A673 (cell line): ENCODE data around the gene TMEM184A. TPM values are rescaled to one million over a fixed set of nuclear protein-coding genes. Genes with fewer than 3 reads are reported as not detected.

Experiments
- BruUV-seq: library from RNA; stranded (reverse); fragments of 400-500 nt; replicated peaks from 2 replicates; lab custom pipeline; 2021; lab: Mats Ljungman, UMichigan
- CTCF ChIA-PET: fragments of 300-600 bp; sonication (Branson Sonifier 250); formaldehyde crosslinking; loops from one replicate; lab custom pipeline; 2022; ENCODE audit warnings: antibody characterized with exemption; lab: Charles Lee
- POLR2A ChIA-PET: fragments of 300-600 bp; sonication (Branson Sonifier 250); formaldehyde crosslinking; loops from one replicate; lab custom pipeline; 2022; ENCODE audit warnings: antibody characterized with exemption; ENCODE audit not compliant: low non-redundant PET; lab: Charles Lee
- DNase-seq: peaks from one replicate; pipeline ENCODE4 v3.0.0-alpha.2; 2015; ENCODE audit warnings: low spot score
- H3K27ac ChIP-seq: fragments of 200-600 bp; sonication (generic); 2 replicates; pipeline ENCODE4 v1.5.1; 2016; ENCODE audit warnings: mixed run types, low read depth, mild to moderate bottlenecking, mixed read lengths, antibody characterized with exemption, low read length; ENCODE audit not compliant: poor library complexity, severe bottlenecking
- H3K27me3 ChIP-seq: fragments of 200-600 bp; sonication (generic); replicated peaks from 2 replicates; pipeline ENCODE4 v1.6.1; 2017; ENCODE audit warnings: mixed run types, low read depth, mild to moderate bottlenecking, mixed read lengths, antibody characterized with exemption, low read length; ENCODE audit not compliant: insufficient read depth, poor library complexity
- H3K36me3 ChIP-seq: fragments of 200-600 bp; sonication (generic); 2 replicates; pipeline ENCODE4 v1.6.1; 2016; ENCODE audit warnings: mixed run types, mild to moderate bottlenecking, mixed read lengths, antibody characterized with exemption, low read length; ENCODE audit not compliant: insufficient read depth, poor library complexity, severe bottlenecking
- H3K4me1 ChIP-seq: fragments of 200-600 bp; sonication (generic); 2 replicates; pipeline ENCODE4 v1.6.1; 2017; ENCODE audit warnings: mixed run types, mild to moderate bottlenecking, mixed read lengths, antibody characterized with exemption, low read length; ENCODE audit not compliant: insufficient read depth, poor library complexity, severe bottlenecking
- H3K4me3 ChIP-seq: fragments of 200-600 bp; sonication (generic); 2 replicates; pipeline ENCODE4 v1.5.1; 2016; ENCODE audit warnings: low read depth, mixed run types, mild to moderate bottlenecking, mixed read lengths, low read length; ENCODE audit not compliant: poor library complexity, severe bottlenecking
- H3K9me3 ChIP-seq: fragments of 200-600 bp; sonication (generic); 2 replicates; pipeline ENCODE4 v1.6.1; 2016; ENCODE audit warnings: mixed run types, low read depth, mild to moderate bottlenecking, mixed read lengths, antibody characterized with exemption, low read length; ENCODE audit not compliant: poor library complexity, severe bottlenecking
- EZH2 ChIP-seq: fragments of 200-600 bp; sonication (generic); IDR thresholded peaks from 2 replicates; pipeline ENCODE4 v1.6.1; 2017; ENCODE audit warnings: borderline replicate concordance, low read depth, mild to moderate bottlenecking, mixed read lengths, antibody characterized with exemption, low read length; ENCODE audit not compliant: poor library complexity, severe bottlenecking
- intact Hi-C: fragments of 100-400 bp; cut with micrococcal nuclease; formaldehyde crosslinking; loops from one replicate; pipeline ENCODE4 v1.10.0; 2022; ENCODE audit not compliant: unreplicated experiment
- total RNA-seq: library from RNA; stranded (reverse); gene quantifications from 2 replicates; pipeline ENCODE4 v1.2.3, GENCODE V29; 2021
- TF ChIP-seq, protein P1 (sequence below): fragments of 300-800, 200-600 bp; sonication (generic); conservative IDR thresholded peaks from 2 replicates; pipeline ENCODE4 v1.5.1; 2017; ENCODE audit warnings: low read depth, mild to moderate bottlenecking, antibody characterized with exemption, low read length, moderate library complexity, mixed read lengths

TMEM184A gene
- total RNA-seq, 1 experiment from 2014 or later = not detected

DNA sequence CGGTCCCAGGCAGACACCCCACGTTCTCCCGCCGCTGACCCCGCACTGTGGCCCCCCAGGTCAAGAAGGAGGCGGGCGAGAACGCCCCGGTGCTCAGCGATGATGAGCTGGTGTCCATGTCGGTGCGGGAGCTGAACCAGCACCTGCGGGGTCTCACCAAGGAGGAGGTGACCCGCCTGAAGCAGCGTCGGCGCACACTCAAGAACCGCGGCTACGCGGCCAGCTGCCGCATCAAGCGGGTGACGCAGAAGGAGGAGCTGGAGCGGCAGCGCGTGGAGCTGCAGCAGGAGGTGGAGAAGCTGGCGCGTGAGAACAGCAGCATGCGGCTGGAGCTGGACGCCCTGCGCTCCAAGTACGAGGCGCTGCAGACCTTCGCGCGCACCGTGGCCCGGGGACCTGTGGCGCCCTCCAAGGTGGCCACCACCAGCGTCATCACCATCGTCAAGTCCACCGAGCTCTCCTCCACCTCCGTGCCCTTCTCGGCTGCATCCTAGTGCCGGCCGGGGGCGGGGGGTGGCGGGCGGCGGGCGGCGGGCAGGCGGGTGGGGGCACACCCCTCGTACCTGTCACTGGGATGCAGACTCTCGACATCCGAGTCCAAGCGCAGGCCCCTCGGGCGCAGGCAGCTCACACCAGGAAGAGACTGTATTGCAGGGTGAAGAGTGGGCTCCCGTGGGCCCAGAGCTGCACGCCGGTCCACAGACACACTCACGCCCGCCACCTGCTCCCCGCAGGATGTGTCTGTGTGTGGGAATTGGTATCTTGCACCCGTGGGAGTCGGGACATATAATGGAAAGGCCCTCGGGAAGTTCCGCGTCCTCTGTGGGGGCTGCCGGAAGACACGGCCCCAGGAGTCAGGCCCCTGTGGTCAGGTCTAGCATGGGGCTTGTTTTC is 15.9 kb downstream of the TMEM184A start:
- POLR2A ChIA-PET = no interaction called here
- Histone ChIP-seq H3K27ac (no peak overlapping the region), H3K4me3 (no peak overlapping the region), H3K27me3 (no peaks in the 10 kb centered on the region), H3K9me3 (no peaks in the 10 kb centered on the region), H3K36me3 (peaks cover 4% of the 10 kb centered on the region), H3K4me1 (peaks cover 21% of the 10 kb centered on the region)
- intact Hi-C loops = no loop called here
- TF ChIP-seq, protein P1, sequence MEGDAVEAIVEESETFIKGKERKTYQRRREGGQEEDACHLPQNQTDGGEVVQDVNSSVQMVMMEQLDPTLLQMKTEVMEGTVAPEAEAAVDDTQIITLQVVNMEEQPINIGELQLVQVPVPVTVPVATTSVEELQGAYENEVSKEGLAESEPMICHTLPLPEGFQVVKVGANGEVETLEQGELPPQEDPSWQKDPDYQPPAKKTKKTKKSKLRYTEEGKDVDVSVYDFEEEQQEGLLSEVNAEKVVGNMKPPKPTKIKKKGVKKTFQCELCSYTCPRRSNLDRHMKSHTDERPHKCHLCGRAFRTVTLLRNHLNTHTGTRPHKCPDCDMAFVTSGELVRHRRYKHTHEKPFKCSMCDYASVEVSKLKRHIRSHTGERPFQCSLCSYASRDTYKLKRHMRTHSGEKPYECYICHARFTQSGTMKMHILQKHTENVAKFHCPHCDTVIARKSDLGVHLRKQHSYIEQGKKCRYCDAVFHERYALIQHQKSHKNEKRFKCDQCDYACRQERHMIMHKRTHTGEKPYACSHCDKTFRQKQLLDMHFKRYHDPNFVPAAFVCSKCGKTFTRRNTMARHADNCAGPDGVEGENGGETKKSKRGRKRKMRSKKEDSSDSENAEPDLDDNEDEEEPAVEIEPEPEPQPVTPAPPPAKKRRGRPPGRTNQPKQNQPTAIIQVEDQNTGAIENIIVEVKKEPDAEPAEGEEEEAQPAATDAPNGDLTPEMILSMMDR = no peak
- no peak for TF ChIP-seq EZH2
- DNase-seq = no peak
- BruUV-seq = no TSS peak
- CTCF ChIA-PET = no interaction called here

DNA sequence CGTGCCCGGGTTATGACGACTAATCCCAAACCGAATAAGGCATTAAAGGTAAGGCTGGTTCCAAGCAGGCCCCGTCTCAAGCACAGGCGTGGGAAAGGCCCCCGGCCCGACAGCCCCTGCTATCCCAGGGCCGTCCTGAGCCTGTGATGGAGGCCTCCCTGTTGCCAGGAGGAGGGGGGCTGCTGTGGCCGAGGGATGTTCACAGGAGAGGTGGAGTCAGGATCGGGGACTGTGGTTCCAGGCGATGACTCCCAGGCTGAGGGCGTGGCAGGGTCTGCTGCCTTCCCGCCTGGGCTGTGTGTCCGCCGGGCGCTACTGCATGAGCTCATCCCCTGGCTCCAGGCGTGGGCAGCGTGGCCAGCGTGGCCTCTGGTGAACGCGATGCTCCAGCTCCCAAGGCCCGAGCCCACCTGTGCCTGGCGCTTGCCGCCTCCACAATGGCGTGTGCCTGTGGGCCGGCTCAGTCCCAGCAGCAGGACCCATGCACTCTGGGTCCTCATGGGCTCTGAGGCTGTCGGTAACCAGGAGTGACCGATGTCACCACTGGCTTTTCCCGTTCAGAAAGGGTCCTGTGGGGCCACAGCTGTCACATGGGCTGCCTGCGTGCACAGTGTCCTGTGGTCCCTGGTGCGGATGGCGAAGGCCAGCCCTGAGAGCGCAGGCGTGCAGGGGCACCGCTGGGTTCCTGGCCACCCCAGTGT is 16.7 kb downstream of the TMEM184A start:
- no peak for DNase-seq
- Histone ChIP-seq H3K4me1 (peaks cover 21% of the 10 kb centered on the region), H3K27ac (no peak overlapping the region), H3K36me3 (peaks cover 4% of the 10 kb centered on the region), H3K4me3 (no peak overlapping the region), H3K9me3 (no peaks in the 10 kb centered on the region), H3K27me3 (no peaks in the 10 kb centered on the region)
- TF ChIP-seq, protein P1 = no peak
- no peak for TF ChIP-seq EZH2
- BruUV-seq = no TSS peak
- CTCF ChIA-PET = no interaction called here
- intact Hi-C loops = no loop called here
- POLR2A ChIA-PET = no interaction called here

DNA sequence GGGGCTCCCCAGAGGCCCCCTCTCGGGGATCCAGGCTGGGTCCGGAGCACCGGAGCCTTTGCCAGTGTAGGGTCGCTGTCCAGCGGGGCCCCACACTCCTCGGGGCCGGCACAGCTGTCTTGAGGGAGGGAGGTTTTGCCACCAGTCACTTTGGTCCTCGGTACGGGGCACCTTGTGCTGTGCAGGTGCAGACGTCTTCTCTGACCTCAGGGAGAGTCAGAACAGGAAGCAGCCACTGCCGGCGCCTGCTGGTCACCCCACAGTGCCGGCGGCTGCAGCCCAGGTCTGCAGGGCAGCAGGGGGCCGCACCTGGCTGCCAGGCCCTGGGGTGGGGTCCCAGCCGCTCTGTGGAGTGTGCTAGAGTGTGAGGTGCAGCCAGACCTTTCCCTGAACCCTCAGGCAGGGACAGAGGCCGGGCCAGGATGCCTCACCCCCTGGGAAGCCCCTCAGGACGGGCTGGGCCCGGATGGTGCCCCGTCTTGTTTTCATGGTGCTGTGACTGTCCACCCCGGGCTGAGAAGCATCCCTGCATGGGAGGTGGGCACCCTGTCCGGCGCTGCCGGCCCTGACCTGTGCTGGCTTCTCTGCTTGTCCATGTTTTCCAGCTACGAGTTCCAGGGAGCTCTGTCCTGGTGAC is 17.3 kb downstream of the TMEM184A start:
- peaks cover 21% of the 10 kb centered on the region for H3K4me1 ChIP-seq
- no peak for DNase-seq
- no peak overlapping the region for H3K4me3 ChIP-seq
- H3K27ac ChIP-seq = no peak overlapping the region
- BruUV-seq = no TSS peak
- intact Hi-C loops = no loop called here
- ChIA-PET CTCF (no interaction called here), POLR2A (no interaction called here)
- no peak for TF ChIP-seq EZH2
- TF ChIP-seq, protein P1 = no peak
- peaks cover 4% of the 10 kb centered on the region for H3K36me3 ChIP-seq
- H3K27me3 ChIP-seq = no peaks in the 10 kb centered on the region
- H3K9me3 ChIP-seq = no peaks in the 10 kb centered on the region
